Endothelial cell (in vitro differentiated cells): Measurements from ENCODE around the gene ZNF746. TPM values are rescaled to one million over a fixed set of nuclear protein-coding genes. Genes with fewer than 3 reads are reported as not detected.

Source experiments
- DNase-seq: peaks from one replicate; pipeline ENCODE4 v3.0.0; 2021; ENCODE audit warnings: low spot score
- H3K27ac Mint-ChIP-seq: one replicate; pipeline ENCODE4 v1.8.0; 2021; ENCODE audit warnings: mixed read lengths, inconsistent platforms; ENCODE audit not compliant: unreplicated experiment
- H3K27me3 Mint-ChIP-seq: one replicate; pipeline ENCODE4 v1.8.0; 2021; ENCODE audit warnings: mild to moderate bottlenecking, moderate library complexity, mixed read lengths, inconsistent platforms; ENCODE audit not compliant: unreplicated experiment
- H3K36me3 Mint-ChIP-seq: one replicate; pipeline ENCODE4 v1.8.0; 2021; ENCODE audit warnings: mild to moderate bottlenecking, low read depth, mixed read lengths, inconsistent platforms; ENCODE audit not compliant: unreplicated experiment
- H3K4me1 Mint-ChIP-seq: one replicate; pipeline ENCODE4 v1.8.0; 2021; ENCODE audit warnings: mild to moderate bottlenecking, mixed read lengths, inconsistent platforms; ENCODE audit not compliant: unreplicated experiment
- H3K4me3 Mint-ChIP-seq: one replicate; pipeline ENCODE4 v1.8.0; 2021; ENCODE audit warnings: mild to moderate bottlenecking, mixed read lengths, inconsistent platforms; ENCODE audit not compliant: unreplicated experiment
- H3K9me3 Mint-ChIP-seq: one replicate; pipeline ENCODE4 v1.8.0; 2021; ENCODE audit warnings: mixed read lengths, inconsistent platforms; ENCODE audit not compliant: unreplicated experiment
- total RNA-seq: library from RNA; stranded (reverse); fragmentation: NEBNext Ultra II Directional; extraction: Animal tissue kit (Norgen Biotek cat#: 25700); gene quantifications from one replicate; pipeline ENCODE4 v1.2.1, GENCODE V29; 2021; ENCODE audit not compliant: unreplicated experiment
- TF ChIP-seq, protein P1 (sequence below): fragments of 200-600 bp; sonication (generic); IDR thresholded peaks from one replicate; pipeline ENCODE4 v1.5.0; 2021; ENCODE audit warnings: antibody characterized with exemption; ENCODE audit not compliant: unreplicated experiment

ZNF746 gene
- total RNA-seq, 1 donor from 2014 or later, result 23.8 TPM

DNA sequence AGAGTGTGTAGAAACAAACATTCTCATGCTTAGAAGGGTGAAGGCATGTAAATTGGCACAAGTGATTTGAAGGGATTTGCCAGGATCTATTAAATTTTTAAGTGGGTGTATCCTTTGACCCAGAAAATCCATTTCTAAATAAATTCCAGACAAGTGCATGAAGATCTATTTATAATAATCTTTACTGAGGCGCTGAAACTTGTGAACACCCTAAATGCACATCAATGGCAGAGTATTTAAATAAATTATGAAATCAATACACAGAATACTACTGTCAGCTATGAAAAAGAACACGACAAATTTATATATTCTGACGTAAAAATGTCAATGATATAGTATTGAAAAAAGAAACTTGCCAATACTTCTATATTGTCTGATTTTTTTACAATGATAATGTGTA lies 54.7 kb downstream of the ZNF746 start:
- Mint-ChIP-seq H3K9me3 (no peaks in the 10 kb centered on the region), H3K27me3 (no peaks in the 10 kb centered on the region), H3K36me3 (peaks cover 34% of the 10 kb centered on the region), H3K27ac (no peak overlapping the region), H3K4me1 (no peaks in the 10 kb centered on the region), H3K4me3 (no peak overlapping the region)
- DNase-seq, result no peak
- TF ChIP-seq, protein P1, sequence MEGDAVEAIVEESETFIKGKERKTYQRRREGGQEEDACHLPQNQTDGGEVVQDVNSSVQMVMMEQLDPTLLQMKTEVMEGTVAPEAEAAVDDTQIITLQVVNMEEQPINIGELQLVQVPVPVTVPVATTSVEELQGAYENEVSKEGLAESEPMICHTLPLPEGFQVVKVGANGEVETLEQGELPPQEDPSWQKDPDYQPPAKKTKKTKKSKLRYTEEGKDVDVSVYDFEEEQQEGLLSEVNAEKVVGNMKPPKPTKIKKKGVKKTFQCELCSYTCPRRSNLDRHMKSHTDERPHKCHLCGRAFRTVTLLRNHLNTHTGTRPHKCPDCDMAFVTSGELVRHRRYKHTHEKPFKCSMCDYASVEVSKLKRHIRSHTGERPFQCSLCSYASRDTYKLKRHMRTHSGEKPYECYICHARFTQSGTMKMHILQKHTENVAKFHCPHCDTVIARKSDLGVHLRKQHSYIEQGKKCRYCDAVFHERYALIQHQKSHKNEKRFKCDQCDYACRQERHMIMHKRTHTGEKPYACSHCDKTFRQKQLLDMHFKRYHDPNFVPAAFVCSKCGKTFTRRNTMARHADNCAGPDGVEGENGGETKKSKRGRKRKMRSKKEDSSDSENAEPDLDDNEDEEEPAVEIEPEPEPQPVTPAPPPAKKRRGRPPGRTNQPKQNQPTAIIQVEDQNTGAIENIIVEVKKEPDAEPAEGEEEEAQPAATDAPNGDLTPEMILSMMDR, result no peak

DNA sequence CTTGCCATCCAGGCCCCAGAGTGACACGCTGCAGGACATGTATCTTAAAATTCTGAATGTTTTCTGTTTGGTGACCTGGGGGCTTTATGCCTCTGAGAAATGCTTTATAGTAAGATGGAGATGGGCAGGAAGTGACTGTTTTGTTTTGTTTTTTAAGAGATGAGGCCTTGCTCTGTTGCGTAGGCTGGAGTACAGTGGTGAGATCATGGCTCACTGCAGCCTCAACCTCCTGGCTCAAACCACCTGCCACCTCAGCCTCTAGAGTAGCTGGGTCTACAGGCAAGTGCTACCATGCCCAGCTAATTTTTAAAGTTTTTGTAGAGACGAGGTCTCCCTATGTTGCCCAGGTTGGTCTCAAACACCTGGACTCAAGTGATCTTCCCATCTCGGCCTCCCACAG lies 57.4 kb downstream of the ZNF746 start:
- Mint-ChIP-seq H3K27ac (no peak overlapping the region), H3K4me3 (no peak overlapping the region), H3K9me3 (no peaks in the 10 kb centered on the region), H3K36me3 (peaks cover 17% of the 10 kb centered on the region), H3K4me1 (no peaks in the 10 kb centered on the region), H3K27me3 (no peaks in the 10 kb centered on the region)
- DNase-seq, result no peak
- TF ChIP-seq, protein P1, result no peak

DNA sequence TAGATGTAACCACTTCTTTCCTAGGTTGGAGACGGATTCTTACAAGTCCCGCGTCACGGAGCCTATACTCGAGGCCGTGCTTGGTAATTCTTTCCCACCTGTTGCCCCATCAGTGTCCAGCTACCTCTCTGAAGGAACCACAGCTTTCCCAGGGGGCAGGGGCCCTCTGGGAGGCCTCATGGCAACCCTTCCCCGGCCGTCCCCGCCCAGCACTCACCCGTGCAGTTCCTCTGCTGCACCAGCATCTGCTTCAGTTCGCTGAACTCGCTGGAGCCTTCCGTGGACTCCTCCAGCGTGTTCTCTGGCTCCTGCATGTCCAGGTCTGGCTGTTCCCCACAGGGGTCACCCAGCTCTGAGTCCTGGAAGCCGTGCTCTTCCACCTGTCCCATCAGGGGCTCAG lies 61.3 kb downstream of the ZNF746 start:
- H3K9me3 Mint-ChIP-seq, result no peaks in the 10 kb centered on the region
- peaks cover 32% of the 10 kb centered on the region for H3K36me3 Mint-ChIP-seq
- peaks cover 2% of the 10 kb centered on the region for H3K4me1 Mint-ChIP-seq
- no peaks in the 10 kb centered on the region for H3K27me3 Mint-ChIP-seq
- TF ChIP-seq, protein P1, result no peak
- H3K4me3 Mint-ChIP-seq, result no peak overlapping the region
- DNase-seq, result no peak
- no peak overlapping the region for H3K27ac Mint-ChIP-seq

DNA sequence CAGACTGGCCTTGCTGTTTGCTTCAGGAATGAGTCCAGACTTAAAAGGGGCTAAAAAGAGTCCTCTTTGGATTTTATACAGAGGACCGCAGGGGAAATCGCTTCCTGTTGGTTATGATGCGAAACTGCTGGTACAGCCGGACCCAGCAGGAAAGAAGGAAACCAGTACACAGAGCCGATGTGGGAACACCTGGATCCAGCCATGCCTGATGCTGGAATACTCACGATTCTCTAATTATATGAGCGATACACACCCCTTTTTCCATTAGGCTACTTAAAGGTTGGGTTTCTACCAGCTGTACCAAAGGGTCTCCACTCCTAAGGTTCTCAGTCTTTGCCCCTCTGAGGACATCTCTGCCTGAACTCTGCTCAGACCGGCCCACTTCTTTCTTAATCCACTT lies 64.5 kb downstream of the ZNF746 start:
- Mint-ChIP-seq H3K4me1 (peaks cover 2% of the 10 kb centered on the region), H3K36me3 (peaks cover 42% of the 10 kb centered on the region), H3K9me3 (no peaks in the 10 kb centered on the region), H3K27me3 (no peaks in the 10 kb centered on the region), H3K4me3 (peak overlapping the region; percentile 76), H3K27ac (no peak overlapping the region)
- no peak for DNase-seq
- TF ChIP-seq, protein P1, result no peak

DNA sequence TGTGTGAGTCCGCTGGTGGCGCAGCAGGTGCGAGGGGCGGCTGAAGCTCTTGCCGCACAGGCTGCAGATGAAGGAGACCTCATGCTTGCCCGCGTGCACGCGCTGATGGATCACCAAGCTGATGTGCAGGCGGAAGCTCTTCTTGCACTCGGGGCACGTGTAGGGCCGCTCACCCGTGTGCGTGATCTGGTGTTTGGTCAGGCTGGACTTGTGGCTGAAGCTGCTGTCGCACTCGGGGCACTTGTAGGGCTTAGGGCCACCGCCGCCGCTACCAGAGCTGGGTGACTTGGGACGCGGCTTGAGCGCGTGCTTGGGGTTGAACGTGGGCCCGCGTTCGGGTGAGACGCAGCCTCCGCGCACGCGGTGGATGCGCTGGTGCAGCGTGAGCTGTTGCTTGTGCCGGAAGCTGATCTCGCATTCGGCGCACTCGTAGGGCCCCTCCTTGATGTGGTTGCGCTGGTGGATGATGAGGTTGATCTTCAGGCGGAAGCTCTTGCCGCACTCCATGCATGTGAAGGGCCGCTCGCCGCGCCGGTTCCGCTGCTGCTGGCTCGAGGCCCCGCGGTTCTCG lies 65.4 kb downstream of the ZNF746 start:
- H3K9me3 Mint-ChIP-seq, result no peaks in the 10 kb centered on the region
- H3K27ac Mint-ChIP-seq, result no peak overlapping the region
- TF ChIP-seq, protein P1, result no peak
- H3K36me3 Mint-ChIP-seq, result peaks cover 42% of the 10 kb centered on the region
- no peak for DNase-seq
- H3K27me3 Mint-ChIP-seq, result no peaks in the 10 kb centered on the region
- H3K4me1 Mint-ChIP-seq, result peaks cover 2% of the 10 kb centered on the region
- peak overlapping the region; percentile 15 for H3K4me3 Mint-ChIP-seq
